ENCODE data around the gene OTUD5. TPM values are rescaled to one million over a fixed set of nuclear protein-coding genes. Genes with fewer than 3 reads are reported as not detected.
A peak's percentile ranks its signal among the peaks of the same experiment; 100 is the strongest.

The OTUD5 gene
- total RNA-seq, 1 donor from 2014 or later, result 72.3 TPM

GRCh38 chrX:48923771-48924170, 33.6 kb downstream of the OTUD5 start:
- intact Hi-C loops (cut with DNase I), result no loop called here
- no peak for TF ChIP-seq CTCF (IDR thresholded peaks at IDR 0.05)
- no peaks in the 10 kb centered on the region for H3K4me1 ChIP-seq
- no peaks in the 10 kb centered on the region for H3K27me3 ChIP-seq
- no peak for DNase-seq (ENCODE audit: low spot score in 2 of 2)
- H3K27ac ChIP-seq, result no peak overlapping the region
- H3K9me3 ChIP-seq, result no peaks in the 10 kb centered on the region
- H3K4me3 ChIP-seq, result no peak overlapping the region
- peaks cover 15 to 27% of the 10 kb centered on the region in 2 donors for H3K36me3 ChIP-seq

- Histone ChIP-seq H3K9me3 (no peaks in the 10 kb centered on the region), H3K36me3 (peaks cover 12 to 25% of the 10 kb centered on the region in 2 donors), H3K27ac (no peak overlapping the region), H3K4me3 (no peak overlapping the region), H3K27me3 (no peaks in the 10 kb centered on the region), H3K4me1 (peaks cover 0 to 3% of the 10 kb centered on the region in 2 donors)
- DNase-seq (ENCODE audit: low spot score in 2 of 2), result no peak
- TF ChIP-seq CTCF (IDR thresholded peaks at IDR 0.05), result no peak
- intact Hi-C loops (cut with DNase I), result no loop called here
Measured at GRCh38 chrX:48920718-48921104, 36.7 kb downstream of the OTUD5 start.

- intact Hi-C loops (cut with DNase I), result loop anchor here (1.0 to 10.0 kb wide), 5 partner anchors 37 to 385 kb away; partner anchors contain the start of genes MAGIX, OTUD5, RBM3 and TBC1D25
Measured at GRCh38 chrX:48919947-48920717, 37.3 kb downstream of the OTUD5 start.

GRCh38 chrX:48919360-48919841, 38.0 kb downstream of the OTUD5 start:
- peak overlapping the region; percentile 74 to 91 for H3K27ac ChIP-seq

More at GRCh38 chrX:48919947-48920717, 37.3 kb downstream of the OTUD5 start:
- no peaks in the 10 kb centered on the region for H3K9me3 ChIP-seq
- peaks cover 11 to 20% of the 10 kb centered on the region in 2 donors for H3K36me3 ChIP-seq
- H3K4me1 ChIP-seq, result peaks cover 0 to 3% of the 10 kb centered on the region in 2 donors
- TF ChIP-seq CTCF (IDR thresholded peaks at IDR 0.05), result no peak
- no peak for DNase-seq (ENCODE audit: low spot score in 2 of 2)
- no peaks in the 10 kb centered on the region for H3K27me3 ChIP-seq
- peak overlapping the region in 1 of 2 donors; percentile 74 for H3K4me3 ChIP-seq
- H3K27ac ChIP-seq, result peak overlapping the region; percentile 74 to 91

More at GRCh38 chrX:48919360-48919841, 38.0 kb downstream of the OTUD5 start:
- Histone ChIP-seq H3K4me3 (peak overlapping the region; percentile 36 to 74), H3K36me3 (peaks cover 11 to 17% of the 10 kb centered on the region in 2 donors), H3K9me3 (no peaks in the 10 kb centered on the region), H3K27me3 (no peaks in the 10 kb centered on the region), H3K4me1 (peaks cover 0 to 3% of the 10 kb centered on the region in 2 donors)
- DNase-seq (ENCODE audit: low spot score in 2 of 2), result no peak
- TF ChIP-seq CTCF (IDR thresholded peaks at IDR 0.05), result no peak
- intact Hi-C loops (cut with DNase I), result loop anchor here (1.0 to 10.0 kb wide), 5 partner anchors 38 to 385 kb away; partner anchors contain the start of genes MAGIX, OTUD5, RBM3 and TBC1D25

All from ascending aorta (tissue), 2 donors.